ENCODE data around the gene EVL.

DNA sequence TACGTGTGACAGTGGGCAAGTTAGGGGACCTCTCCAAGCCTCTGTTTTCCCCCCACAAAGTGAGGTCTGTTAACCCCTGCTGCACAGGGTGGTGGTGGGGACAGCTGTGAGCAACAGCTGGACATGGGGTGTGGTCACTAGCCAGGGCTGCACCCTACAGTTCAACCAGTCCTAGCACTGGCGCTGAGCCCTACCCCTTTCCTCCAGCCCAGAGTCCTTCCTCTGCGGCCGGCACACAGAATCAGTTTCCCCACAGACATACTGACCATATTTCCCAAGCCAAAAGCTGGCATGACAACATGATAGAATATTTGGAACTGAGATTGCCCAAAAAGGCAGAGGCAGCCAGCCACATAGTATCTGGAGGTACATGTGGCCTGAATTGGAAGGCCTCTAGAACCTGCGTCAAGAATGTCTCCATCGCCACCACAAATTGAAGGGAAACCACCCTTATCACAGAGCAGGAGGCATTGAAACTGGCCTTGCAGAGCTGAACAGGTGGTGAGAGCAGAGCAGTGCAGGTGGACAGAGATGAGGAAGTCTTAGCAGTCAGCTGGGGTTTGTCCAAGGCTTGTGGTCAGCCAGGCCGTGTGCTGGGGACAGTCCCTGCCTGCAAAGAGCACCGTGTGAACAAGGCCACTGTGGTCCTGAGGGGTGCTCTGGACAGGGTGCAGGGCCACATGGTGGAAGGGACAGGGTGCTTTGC, 73.0 kb downstream of the EVL start:
- no peak for TF ChIP-seq MAFK (IDR thresholded peaks at IDR 0.05; ENCODE audit: partially characterized antibody)
- no peak for TF ChIP-seq CTCF (IDR thresholded peaks at IDR 0.05)
- TF ChIP-seq KDM1A (IDR thresholded peaks at IDR 0.05; ENCODE audit: low read depth) = no peak
